Transverse colon (tissue), 4 donors: ENCODE data around the gene STON2. TPM values are rescaled to one million over a fixed set of nuclear protein-coding genes. Genes with fewer than 3 reads are reported as not detected.

Source experiments
- DNase-seq: peaks from one replicate; pipeline ENCODE4 v3.0.0-alpha.2; 2019
- H3K27ac ChIP-seq, 4 donors: fragments of 200-600 bp; sonication (generic); 2 replicates each; pipeline ENCODE4 v1.5.1; 2016 to 2018; ENCODE audit warnings: inconsistent platforms in 4 of 4
- H3K27me3 ChIP-seq: fragments of 200-600 bp; sonication (generic); 2 replicates; pipeline ENCODE4 v1.5.1; 2017; ENCODE audit warnings: inconsistent platforms
- H3K36me3 ChIP-seq, 4 donors: fragments of 200-600 bp; sonication (generic); 2 replicates each; pipeline ENCODE4 v1.5.1; 2017 to 2019; ENCODE audit warnings: inconsistent platforms in 4 of 4
- H3K4me1 ChIP-seq, 4 donors: fragments of 200-600 bp; sonication (generic); 2 replicates each; pipeline ENCODE4 v1.5.1; 2017 to 2020; ENCODE audit warnings: inconsistent platforms in 4 of 4
- H3K4me3 ChIP-seq, 4 donors: fragments of 200-600 bp; sonication (generic); 1 replicate in 1 of 4; 2 replicates in 3 of 4; pipeline versions ENCODE4 v1.5.1 to v1.6.1; 2017 to 2019; ENCODE audit warnings: inconsistent platforms in 4 of 4
- H3K9me3 ChIP-seq, 2 donors: fragments of 200-600 bp; sonication (generic); 2 replicates each; pipeline ENCODE4 v1.5.1; 2017 to 2019; ENCODE audit warnings: inconsistent platforms in 2 of 2
- EP300 ChIP-seq: sonication (generic); formaldehyde crosslinking; IDR thresholded peaks from one replicate; pipeline ENCODE4 v1.6.1; 2017; ENCODE audit warnings: antibody characterized with exemption, low read depth
- POLR2A ChIP-seq: fragments of 450-650 bp; IDR thresholded peaks from one replicate; pipeline ENCODE4 v1.6.1; 2016; ENCODE audit warnings: antibody characterized with exemption, mild to moderate bottlenecking, moderate library complexity
- POLR2AphosphoS5 ChIP-seq, 3 donors: sonication (generic); formaldehyde crosslinking; IDR thresholded peaks; one replicate each; pipeline ENCODE4 v1.6.1; 2016; ENCODE audit warnings: antibody characterized with exemption in 3 of 3
- WGBS, 2 donors: methylation state at CpG; one replicate each; pipeline ENCODE4 v1.1.5; 2018; ENCODE audit warnings: low coverage in 1 of 2; 5-methylcytosine and 5-hydroxymethylcytosine counted together
- in situ Hi-C, 4 donors: fragments of 200-750 bp; cut with MboI; loops; one replicate each; pipeline versions ENCODE4 v1.15.0 to v1.15.1; 2017; ENCODE audit warnings: low sequenced_read_pairs in 3 of 4, low pct_ligation_motif_present in 1 of 4, low pct_unique_long_range_greater_than_20kb in 1 of 4
- intact Hi-C: fragments of 100-400 bp; cut with DNase I; formaldehyde crosslinking; loops from one replicate; pipeline ENCODE4 v1.15.1; 2023; ENCODE audit warnings: low total_unique reads
- total RNA-seq, 4 donors: library from RNA; depleted of rRNA; stranded (reverse); fragments of >200 nt; gene quantifications; one replicate each; pipeline ENCODE4 v1.1.0, GENCODE V29; 2016
- TF ChIP-seq, protein P1 (sequence below), 5 experiments: fragments of 200-600 bp in 3 of 5; fragments of 450-650 bp in 2 of 5; sonication (generic) in 3 of 5; IDR thresholded peaks; 1 replicate in 2 of 5; 2 replicates in 3 of 5; pipeline ENCODE4 v1.5.1; 2016 to 2017; ENCODE audit warnings: antibody characterized with exemption in 5 of 5, inconsistent platforms in 3 of 5, mild to moderate bottlenecking in 2 of 5, moderate library complexity in 1 of 5

The STON2 gene
- total RNA-seq, 4 donors from 2014 or later = 10.8 to 39.4 (median 17.5) TPM

DNA sequence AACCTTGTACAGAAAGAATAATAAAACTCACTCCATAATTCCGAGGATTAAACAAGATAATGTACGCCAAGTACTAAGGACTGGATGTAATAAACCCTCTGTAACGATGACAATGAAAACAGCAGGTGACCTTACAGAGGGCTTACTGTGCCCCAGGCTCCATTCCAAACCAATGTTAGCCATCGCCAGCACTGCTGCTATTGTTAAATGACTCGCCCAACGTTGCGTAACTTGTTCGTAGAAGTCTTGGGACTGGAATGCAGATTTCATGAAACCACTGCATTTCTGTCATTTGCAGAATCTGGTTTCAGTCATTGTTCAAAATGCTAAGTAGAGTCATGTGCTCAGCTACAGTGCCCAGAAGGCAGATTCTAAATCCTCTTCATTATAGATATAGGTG is 728 bp upstream of the STON2 start:
- 21 to 38% methylated on average over 2 to 8 of the region's 8 CpGs for WGBS, 2 donors
- no peaks in the 10 kb centered on the region for H3K36me3 ChIP-seq
- no peaks in the 10 kb centered on the region for H3K27me3 ChIP-seq
- DNase-seq = peak; percentile 72
- TF ChIP-seq EP300 = no peak
- TF ChIP-seq POLR2AphosphoS5 (IDR thresholded peaks at IDR 0.05) = peak in 2 of 3 donors; percentile 38 to 66
- H3K4me3 ChIP-seq = no peak overlapping the region
- in situ Hi-C loops (no loop called here), intact Hi-C loops (no loop called here)
- H3K9me3 ChIP-seq = no peaks in the 10 kb centered on the region
- H3K27ac ChIP-seq = peak overlapping the region; percentile 45 to 72 (median 58)
- H3K4me1 ChIP-seq = peaks cover 0 to 14% (median 5%) of the 10 kb centered on the region in 4 donors

DNA sequence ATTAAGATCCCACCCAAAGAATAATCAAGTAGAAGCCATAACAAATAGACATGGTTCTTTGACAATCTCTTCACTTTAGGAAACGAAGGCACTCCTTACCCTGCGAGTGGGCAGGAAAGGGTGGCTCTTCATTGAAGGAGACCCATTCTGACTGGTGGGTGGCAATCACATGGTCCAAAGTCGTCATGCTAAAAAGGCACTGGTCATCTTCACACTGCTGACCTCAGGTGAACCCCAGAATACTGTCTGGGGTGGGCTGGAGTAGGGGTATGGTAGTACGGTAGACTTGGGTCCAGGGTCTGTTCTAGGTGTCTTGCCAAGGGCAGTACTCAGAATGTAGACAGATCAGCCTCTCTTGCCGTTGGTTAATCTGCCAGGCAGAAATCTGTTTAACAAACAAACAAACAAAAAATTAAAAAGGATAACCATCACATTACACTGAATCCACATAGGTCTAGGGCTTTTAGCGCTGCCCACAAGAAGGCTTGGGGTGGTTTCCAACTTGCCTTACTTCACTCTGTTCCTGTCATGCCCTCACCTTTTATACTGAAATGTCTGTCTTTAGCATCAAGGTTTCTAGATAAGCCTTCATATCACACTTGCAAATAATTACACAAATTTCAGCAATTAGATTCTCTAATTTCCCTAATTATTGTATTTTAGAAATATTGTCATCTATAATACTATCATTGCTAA is 1.8 kb downstream of the STON2 start:
- in situ Hi-C loops (no loop called here), intact Hi-C loops (no loop called here)
- Histone ChIP-seq H3K9me3 (no peaks in the 10 kb centered on the region), H3K27me3 (no peaks in the 10 kb centered on the region), H3K4me1 (peaks cover 0 to 14% (median 5%) of the 10 kb centered on the region in 4 donors), H3K27ac (no peak overlapping the region), H3K36me3 (no peaks in the 10 kb centered on the region), H3K4me3 (no peak overlapping the region)
- 89 to 90% methylated on average over 5 to 6 of the region's 6 CpGs for WGBS, 2 donors
- TF ChIP-seq EP300 (no peak), POLR2A (no peak)
- no peak for DNase-seq

DNA sequence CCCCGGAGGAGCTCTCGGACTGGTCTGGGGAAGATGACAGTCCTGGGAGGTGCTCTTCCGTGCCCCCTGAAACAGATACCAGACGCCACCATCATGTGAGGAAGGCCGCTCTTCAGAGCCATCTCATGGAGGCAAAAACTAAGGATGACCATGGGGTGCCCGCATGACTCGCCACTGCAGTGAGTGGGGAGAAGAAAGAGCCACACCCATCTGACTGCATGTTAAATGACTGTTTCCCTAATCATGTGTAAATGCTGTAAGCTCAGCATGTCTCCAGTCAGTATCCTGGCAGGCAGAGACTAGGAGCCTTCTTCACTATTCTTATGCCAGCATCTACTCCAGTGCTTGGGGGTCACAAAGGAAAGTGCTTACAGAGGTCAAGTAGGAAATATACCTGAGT is 4.0 kb downstream of the STON2 start:
- no peak overlapping the region for H3K27ac ChIP-seq
- TF ChIP-seq, protein P1, sequence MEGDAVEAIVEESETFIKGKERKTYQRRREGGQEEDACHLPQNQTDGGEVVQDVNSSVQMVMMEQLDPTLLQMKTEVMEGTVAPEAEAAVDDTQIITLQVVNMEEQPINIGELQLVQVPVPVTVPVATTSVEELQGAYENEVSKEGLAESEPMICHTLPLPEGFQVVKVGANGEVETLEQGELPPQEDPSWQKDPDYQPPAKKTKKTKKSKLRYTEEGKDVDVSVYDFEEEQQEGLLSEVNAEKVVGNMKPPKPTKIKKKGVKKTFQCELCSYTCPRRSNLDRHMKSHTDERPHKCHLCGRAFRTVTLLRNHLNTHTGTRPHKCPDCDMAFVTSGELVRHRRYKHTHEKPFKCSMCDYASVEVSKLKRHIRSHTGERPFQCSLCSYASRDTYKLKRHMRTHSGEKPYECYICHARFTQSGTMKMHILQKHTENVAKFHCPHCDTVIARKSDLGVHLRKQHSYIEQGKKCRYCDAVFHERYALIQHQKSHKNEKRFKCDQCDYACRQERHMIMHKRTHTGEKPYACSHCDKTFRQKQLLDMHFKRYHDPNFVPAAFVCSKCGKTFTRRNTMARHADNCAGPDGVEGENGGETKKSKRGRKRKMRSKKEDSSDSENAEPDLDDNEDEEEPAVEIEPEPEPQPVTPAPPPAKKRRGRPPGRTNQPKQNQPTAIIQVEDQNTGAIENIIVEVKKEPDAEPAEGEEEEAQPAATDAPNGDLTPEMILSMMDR (IDR thresholded peaks at IDR 0.05) = no peak
- no peak for TF ChIP-seq POLR2AphosphoS5 (IDR thresholded peaks at IDR 0.05)
- H3K27me3 ChIP-seq = no peaks in the 10 kb centered on the region
- in situ Hi-C loops (no loop called here), intact Hi-C loops (no loop called here)
- H3K36me3 ChIP-seq = no peaks in the 10 kb centered on the region
- H3K4me3 ChIP-seq = no peak overlapping the region
- WGBS, 2 donors = 92 to 100% methylated on average over 2 to 4 of the region's 7 CpGs
- no peak for DNase-seq
- H3K9me3 ChIP-seq = no peaks in the 10 kb centered on the region
- peaks cover 0 to 12% (median 4%) of the 10 kb centered on the region in 4 donors for H3K4me1 ChIP-seq

DNA sequence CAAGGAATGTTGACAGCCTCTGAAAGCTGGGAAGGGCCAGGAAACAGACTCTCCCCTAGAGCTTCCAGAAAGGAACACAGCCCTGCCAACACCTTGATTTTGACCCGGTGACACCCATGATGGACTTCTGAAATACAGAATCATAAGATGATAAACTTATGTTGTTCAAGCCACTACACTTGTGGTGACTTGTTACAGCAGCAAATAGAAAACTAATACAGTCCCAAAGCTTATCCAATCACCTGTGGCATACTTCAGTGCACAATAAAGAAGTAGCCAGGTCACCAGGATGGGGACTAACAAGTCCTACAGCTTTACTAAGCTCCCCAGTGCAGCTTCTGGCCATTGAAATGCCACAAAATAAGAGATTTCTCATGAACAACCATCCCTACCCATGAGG is 5.4 kb downstream of the STON2 start:
- no peaks in the 10 kb centered on the region for H3K36me3 ChIP-seq
- WGBS, 2 donors = 71 to 82% methylated on average over 1 of the region's 1 CpG
- H3K4me3 ChIP-seq = no peak overlapping the region
- no peak for DNase-seq
- TF ChIP-seq, protein P1 (IDR thresholded peaks at IDR 0.05) = no peak
- no peak for TF ChIP-seq POLR2A
- no peaks in the 10 kb centered on the region for H3K9me3 ChIP-seq
- peaks cover 0 to 2% (median 0%) of the 10 kb centered on the region in 4 donors for H3K4me1 ChIP-seq
- no peaks in the 10 kb centered on the region for H3K27me3 ChIP-seq
- intact Hi-C loops = no loop called here
- in situ Hi-C loops = no loop called here
- H3K27ac ChIP-seq = no peak overlapping the region

DNA sequence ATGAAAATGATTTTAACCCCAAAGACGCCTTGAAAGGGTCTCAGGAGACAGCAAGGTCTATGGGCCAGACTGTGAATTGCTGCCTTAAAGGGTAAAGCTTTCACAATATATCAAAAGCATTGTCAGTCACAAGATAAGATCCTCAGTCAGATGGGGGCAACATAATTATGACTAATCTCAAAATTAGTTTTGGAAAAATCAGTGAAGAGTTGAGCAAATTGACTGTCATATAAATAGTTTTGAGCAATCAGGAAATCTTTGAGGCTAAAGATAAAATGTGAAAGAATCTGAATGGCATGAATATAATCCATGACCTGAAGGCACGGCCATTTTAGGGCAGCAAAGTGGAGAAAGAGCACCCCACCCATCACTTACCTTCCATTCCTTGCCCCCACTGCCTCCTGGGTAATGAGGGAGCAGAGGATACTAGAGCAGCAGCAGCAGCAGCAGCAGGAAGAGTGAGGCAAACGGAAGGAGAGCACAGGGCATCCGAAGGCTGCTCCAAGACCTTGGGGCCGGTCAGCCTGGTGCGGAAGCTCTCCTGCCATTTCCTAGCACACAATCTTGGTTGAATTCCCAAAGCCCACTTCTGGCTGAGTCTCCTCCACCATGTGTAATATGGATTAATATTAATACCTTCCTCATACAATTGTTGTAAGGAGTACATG is 7.0 kb downstream of the STON2 start:
- H3K9me3 ChIP-seq = no peaks in the 10 kb centered on the region
- H3K4me3 ChIP-seq = no peak overlapping the region
- in situ Hi-C loops (no loop called here), intact Hi-C loops (no loop called here)
- TF ChIP-seq POLR2AphosphoS5 (IDR thresholded peaks at IDR 0.05) (no peak), EP300 (no peak), POLR2A (no peak)
- TF ChIP-seq, protein P1 (IDR thresholded peaks at IDR 0.05) = no peak
- no peak overlapping the region for H3K27ac ChIP-seq
- H3K27me3 ChIP-seq = no peaks in the 10 kb centered on the region
- no peaks in the 10 kb centered on the region for H3K4me1 ChIP-seq
- DNase-seq = no peak
- 70 to 77% methylated on average over 1 to 6 of the region's 6 CpGs for WGBS, 2 donors
- H3K36me3 ChIP-seq = no peaks in the 10 kb centered on the region
